Measurements from ENCODE around the gene RAD18. TPM values are rescaled to one million over a fixed set of nuclear protein-coding genes. Genes with fewer than 3 reads are reported as not detected.

The RAD18 gene
- polyA plus RNA-seq, 4 donors, result 5.5 to 16.3 (median 8.1) TPM

GRCh38 chr3:8914491-8914890, 48.8 kb downstream of the RAD18 start:
- DNase-seq (no peak), FAIRE-seq (no peak)
- Histone ChIP-seq H3K4me3 (ENCODE audit: low read depth in 1 of 3, low read length in 3 of 3) (no peak overlapping the region), H3K9me3 (ENCODE audit: control insufficient read depth in 2 of 2, insufficient read depth in 1 of 2, low read depth in 1 of 2, low read length in 1 of 2) (no peaks in the 10 kb centered on the region), H3K4me1 (ENCODE audit: control insufficient read depth in 3 of 3, insufficient read depth in 2 of 3, low read depth in 1 of 3, low read length in 2 of 3) (no peaks in the 10 kb centered on the region), H3K27me3 (ENCODE audit: control insufficient read depth in 3 of 3, insufficient read depth in 3 of 3, low read length in 3 of 3) (no peaks in the 10 kb centered on the region), H3K27ac (ENCODE audit: low read depth in 1 of 3, low read length in 2 of 3) (no peak overlapping the region), H3K36me3 (ENCODE audit: control insufficient read depth in 3 of 3, insufficient read depth in 2 of 3, low read depth in 1 of 3, low read length in 3 of 3) (peaks cover 0 to 2% (median 2%) of the 10 kb centered on the region in 3 donors)
- 90 to 98% (median 94%) methylated on average over 4 of the region's 4 CpGs for WGBS, 3 donors

- H3K27ac ChIP-seq (ENCODE audit: low read depth in 1 of 3, low read length in 2 of 3), result no peak overlapping the region
- FAIRE-seq (no peak), DNase-seq (no peak)
- 54 to 60% (median 57%) methylated on average over 2 of the region's 2 CpGs for WGBS, 3 donors
- H3K9me3 ChIP-seq (ENCODE audit: control insufficient read depth in 2 of 2, insufficient read depth in 1 of 2, low read depth in 1 of 2, low read length in 1 of 2), result no peaks in the 10 kb centered on the region
- H3K4me1 ChIP-seq (ENCODE audit: control insufficient read depth in 3 of 3, insufficient read depth in 2 of 3, low read depth in 1 of 3, low read length in 2 of 3), result no peaks in the 10 kb centered on the region
- H3K27me3 ChIP-seq (ENCODE audit: control insufficient read depth in 3 of 3, insufficient read depth in 3 of 3, low read length in 3 of 3), result no peaks in the 10 kb centered on the region
- peaks cover 0 to 6% (median 2%) of the 10 kb centered on the region in 3 donors for H3K36me3 ChIP-seq (ENCODE audit: control insufficient read depth in 3 of 3, insufficient read depth in 2 of 3, low read depth in 1 of 3, low read length in 3 of 3)
- H3K4me3 ChIP-seq (ENCODE audit: low read depth in 1 of 3, low read length in 3 of 3), result no peak overlapping the region
These were observed 51.5 kb downstream of the RAD18 start for GRCh38 chr3:8911781-8912180.

GRCh38 chr3:8909160-8909559, 54.1 kb downstream of the RAD18 start:
- Histone ChIP-seq H3K4me3 (ENCODE audit: low read depth in 1 of 3, low read length in 3 of 3) (no peak overlapping the region), H3K27me3 (ENCODE audit: control insufficient read depth in 3 of 3, insufficient read depth in 3 of 3, low read length in 3 of 3) (no peaks in the 10 kb centered on the region), H3K27ac (ENCODE audit: low read depth in 1 of 3, low read length in 2 of 3) (no peak overlapping the region), H3K9me3 (ENCODE audit: control insufficient read depth in 2 of 2, insufficient read depth in 1 of 2, low read depth in 1 of 2, low read length in 1 of 2) (no peaks in the 10 kb centered on the region), H3K36me3 (ENCODE audit: control insufficient read depth in 3 of 3, insufficient read depth in 2 of 3, low read depth in 1 of 3, low read length in 3 of 3) (peaks cover 0 to 4% (median 2%) of the 10 kb centered on the region in 3 donors), H3K4me1 (ENCODE audit: control insufficient read depth in 3 of 3, insufficient read depth in 2 of 3, low read depth in 1 of 3, low read length in 2 of 3) (no peaks in the 10 kb centered on the region)
- FAIRE-seq, result no peak
- 84 to 97% (median 96%) methylated on average over 3 of the region's 3 CpGs for WGBS, 3 donors
- DNase-seq, result no peak

GRCh38 chr3:8903191-8903590, 60.1 kb downstream of the RAD18 start:
- FAIRE-seq (no peak), DNase-seq (no peak)
- Histone ChIP-seq H3K4me1 (ENCODE audit: control insufficient read depth in 3 of 3, insufficient read depth in 2 of 3, low read depth in 1 of 3, low read length in 2 of 3) (no peaks in the 10 kb centered on the region), H3K36me3 (ENCODE audit: control insufficient read depth in 3 of 3, insufficient read depth in 2 of 3, low read depth in 1 of 3, low read length in 3 of 3) (peaks cover 0 to 7% (median 0%) of the 10 kb centered on the region in 3 donors), H3K9me3 (ENCODE audit: control insufficient read depth in 2 of 2, insufficient read depth in 1 of 2, low read depth in 1 of 2, low read length in 1 of 2) (no peaks in the 10 kb centered on the region), H3K27me3 (ENCODE audit: control insufficient read depth in 3 of 3, insufficient read depth in 3 of 3, low read length in 3 of 3) (no peaks in the 10 kb centered on the region), H3K27ac (ENCODE audit: low read depth in 1 of 3, low read length in 2 of 3) (no peak overlapping the region), H3K4me3 (ENCODE audit: low read depth in 1 of 3, low read length in 3 of 3) (no peak overlapping the region)
- 79 to 90% (median 86%) methylated on average over 5 of the region's 5 CpGs for WGBS, 3 donors

GRCh38 chr3:8900869-8901268, 62.4 kb downstream of the RAD18 start:
- Histone ChIP-seq H3K27me3 (ENCODE audit: control insufficient read depth in 3 of 3, insufficient read depth in 3 of 3, low read length in 3 of 3) (no peaks in the 10 kb centered on the region), H3K4me3 (ENCODE audit: low read depth in 1 of 3, low read length in 3 of 3) (no peak overlapping the region), H3K4me1 (ENCODE audit: control insufficient read depth in 3 of 3, insufficient read depth in 2 of 3, low read depth in 1 of 3, low read length in 2 of 3) (no peaks in the 10 kb centered on the region), H3K9me3 (ENCODE audit: control insufficient read depth in 2 of 2, insufficient read depth in 1 of 2, low read depth in 1 of 2, low read length in 1 of 2) (no peaks in the 10 kb centered on the region), H3K36me3 (ENCODE audit: control insufficient read depth in 3 of 3, insufficient read depth in 2 of 3, low read depth in 1 of 3, low read length in 3 of 3) (peaks cover 0 to 7% (median 2%) of the 10 kb centered on the region in 3 donors), H3K27ac (ENCODE audit: low read depth in 1 of 3, low read length in 2 of 3) (no peak overlapping the region)
- DNase-seq (no peak), FAIRE-seq (no peak)
- 91 to 96% (median 92%) methylated on average over 3 of the region's 3 CpGs for WGBS, 3 donors

- DNase-seq (no peak), FAIRE-seq (no peak)
- Histone ChIP-seq H3K9me3 (ENCODE audit: control insufficient read depth in 2 of 2, insufficient read depth in 1 of 2, low read depth in 1 of 2, low read length in 1 of 2) (no peaks in the 10 kb centered on the region), H3K27me3 (ENCODE audit: control insufficient read depth in 3 of 3, insufficient read depth in 3 of 3, low read length in 3 of 3) (no peaks in the 10 kb centered on the region), H3K4me1 (ENCODE audit: control insufficient read depth in 3 of 3, insufficient read depth in 2 of 3, low read depth in 1 of 3, low read length in 2 of 3) (no peaks in the 10 kb centered on the region), H3K36me3 (ENCODE audit: control insufficient read depth in 3 of 3, insufficient read depth in 2 of 3, low read depth in 1 of 3, low read length in 3 of 3) (peaks cover 0 to 7% (median 2%) of the 10 kb centered on the region in 3 donors), H3K4me3 (ENCODE audit: low read depth in 1 of 3, low read length in 3 of 3) (no peak overlapping the region), H3K27ac (ENCODE audit: low read depth in 1 of 3, low read length in 2 of 3) (no peak overlapping the region)
- 68 to 92% (median 70%) methylated on average over 1 of the region's 1 CpG for WGBS, 3 donors
These were observed 63.3 kb downstream of the RAD18 start for GRCh38 chr3:8899876-8900460.

- no peak overlapping the region for H3K4me3 ChIP-seq (ENCODE audit: low read depth in 1 of 3, low read length in 3 of 3)
- peaks cover 0 to 4% (median 4%) of the 10 kb centered on the region in 3 donors for H3K36me3 ChIP-seq (ENCODE audit: control insufficient read depth in 3 of 3, insufficient read depth in 2 of 3, low read depth in 1 of 3, low read length in 3 of 3)
- DNase-seq (no peak), FAIRE-seq (no peak)
- 75 to 87% (median 76%) methylated on average over 2 of the region's 2 CpGs for WGBS, 3 donors
- no peaks in the 10 kb centered on the region for H3K27me3 ChIP-seq (ENCODE audit: control insufficient read depth in 3 of 3, insufficient read depth in 3 of 3, low read length in 3 of 3)
- no peaks in the 10 kb centered on the region for H3K4me1 ChIP-seq (ENCODE audit: control insufficient read depth in 3 of 3, insufficient read depth in 2 of 3, low read depth in 1 of 3, low read length in 2 of 3)
- no peaks in the 10 kb centered on the region for H3K9me3 ChIP-seq (ENCODE audit: control insufficient read depth in 2 of 2, insufficient read depth in 1 of 2, low read depth in 1 of 2, low read length in 1 of 2)
- no peak overlapping the region for H3K27ac ChIP-seq (ENCODE audit: low read depth in 1 of 3, low read length in 2 of 3)
These were observed 67.4 kb downstream of the RAD18 start for GRCh38 chr3:8895829-8896228.

GRCh38 chr3:8893001-8893400, 70.3 kb downstream of the RAD18 start:
- Histone ChIP-seq H3K9me3 (ENCODE audit: control insufficient read depth in 2 of 2, insufficient read depth in 1 of 2, low read depth in 1 of 2, low read length in 1 of 2) (no peaks in the 10 kb centered on the region), H3K27ac (ENCODE audit: low read depth in 1 of 3, low read length in 2 of 3) (no peak overlapping the region), H3K4me3 (ENCODE audit: low read depth in 1 of 3, low read length in 3 of 3) (no peak overlapping the region), H3K27me3 (ENCODE audit: control insufficient read depth in 3 of 3, insufficient read depth in 3 of 3, low read length in 3 of 3) (no peaks in the 10 kb centered on the region), H3K36me3 (ENCODE audit: control insufficient read depth in 3 of 3, insufficient read depth in 2 of 3, low read depth in 1 of 3, low read length in 3 of 3) (peaks cover 4 to 5% (median 4%) of the 10 kb centered on the region in 3 donors), H3K4me1 (ENCODE audit: control insufficient read depth in 3 of 3, insufficient read depth in 2 of 3, low read depth in 1 of 3, low read length in 2 of 3) (no peaks in the 10 kb centered on the region)
- no peak for FAIRE-seq
- DNase-seq, result no peak
- 89 to 96% (median 91%) methylated on average over 5 of the region's 5 CpGs for WGBS, 3 donors

GRCh38 chr3:8891774-8892173, 71.5 kb downstream of the RAD18 start:
- no peak for FAIRE-seq
- 86 to 97% (median 89%) methylated on average over 1 of the region's 1 CpG for WGBS, 3 donors

More at GRCh38 chr3:8891774-8892173, 71.5 kb downstream of the RAD18 start:
- H3K4me1 ChIP-seq (ENCODE audit: control insufficient read depth in 3 of 3, insufficient read depth in 2 of 3, low read depth in 1 of 3, low read length in 2 of 3), result no peaks in the 10 kb centered on the region
- H3K9me3 ChIP-seq (ENCODE audit: control insufficient read depth in 2 of 2, insufficient read depth in 1 of 2, low read depth in 1 of 2, low read length in 1 of 2), result no peaks in the 10 kb centered on the region
- H3K36me3 ChIP-seq (ENCODE audit: control insufficient read depth in 3 of 3, insufficient read depth in 2 of 3, low read depth in 1 of 3, low read length in 3 of 3), result peaks cover 2 to 6% (median 3%) of the 10 kb centered on the region in 3 donors
- H3K27me3 ChIP-seq (ENCODE audit: control insufficient read depth in 3 of 3, insufficient read depth in 3 of 3, low read length in 3 of 3), result no peaks in the 10 kb centered on the region
- H3K4me3 ChIP-seq (ENCODE audit: low read depth in 1 of 3, low read length in 3 of 3), result no peak overlapping the region
- no peak for DNase-seq
- no peak overlapping the region for H3K27ac ChIP-seq (ENCODE audit: low read depth in 1 of 3, low read length in 2 of 3)
